ENCODE results near the gene SYNGR4. TPM values are rescaled to one million over a fixed set of nuclear protein-coding genes. Genes with fewer than 3 reads are reported as not detected.

Gene SYNGR4
- total RNA-seq, 1 experiment from 2014 or later: 0.49 TPM

GRCh38 chr19:48321622-48322591, 42.3 kb upstream of the SYNGR4 start:
- ChIA-PET RAD21 (ENCODE audit: low non-redundant PET in 1 of 2, low total read pairs in 2 of 2, uncharacterized antibody in 2 of 2, unreplicated experiment in 2 of 2) (interaction anchor here (1.3 to 4.2 kb wide), 3 partner anchors 11 to 42 kb away, joined by 3 to 54 read pairs (median 32); partner anchors contain the start of genes SYNGR4 (in 1 of the 2) and TMEM143 (in 1 of the 2)), POLR2A (interaction anchor here (0.5 to 5.8 kb wide), 6 partner anchors 11 to 297 kb away, joined by 3 to 53 read pairs (median 4); partner anchors contain the start of genes RPL18, SPHK2, SYNGR4 and TMEM143), CTCF (interaction anchor here (0.9 to 10.2 kb wide), 12 partner anchors 12 to 264 kb away, joined by 3 to 158 read pairs (median 4); partner anchors contain the start of genes KDELR1, SYNGR4 and TMEM143)
- no peaks in the 10 kb centered on the region for H4K20me1 ChIP-seq (ENCODE audit: insufficient read depth)
- peaks cover 14% of the 10 kb centered on the region for H3K79me2 ChIP-seq (ENCODE audit: insufficient read depth, low read length)
- intact Hi-C loops (cut with micrococcal nuclease): loop anchor here (10.0 kb wide), 2 partner anchors 73 to 263 kb away; partner anchors contain the start of genes GRIN2D and KDELR1
- ATAC-seq (peak; percentile 69), DNase-seq (ENCODE audit: low read depth, low spot score) (peak; percentile 94)
- H3K4me3 ChIP-seq (replicated peaks in 1 of 2; ENCODE audit: low read depth in 1 of 2, low read length in 2 of 2): peak overlapping the region; percentile 55 to 67
- H3K27ac ChIP-seq (ENCODE audit: low read depth, low read length): peak overlapping the region; percentile 96
- TSS peak; percentile 72 for BruUV-seq (replicated peaks)
- H3K4me1 ChIP-seq (ENCODE audit: control insufficient read depth in 1 of 2, insufficient read depth in 2 of 2, low read length in 2 of 2): peaks cover 40 to 76% of the 10 kb centered on the region in 2 experiments
- peak overlapping the region; percentile 94 for H3K4me2 ChIP-seq (ENCODE audit: low read length)
- no peaks in the 10 kb centered on the region for H3K9me2 ChIP-seq (ENCODE audit: insufficient read depth)
- H2AFZ ChIP-seq (ENCODE audit: low read depth, low read length, poor library complexity, severe bottlenecking): no peak overlapping the region
- no peaks in the 10 kb centered on the region for H3K27me3 ChIP-seq (ENCODE audit: insufficient read depth, low read length)
- no peaks in the 10 kb centered on the region for H3K9me3 ChIP-seq (ENCODE audit: control insufficient read depth in 1 of 2, insufficient read depth in 1 of 2, low read depth in 1 of 2, low read length in 2 of 2)
- no peaks in the 10 kb centered on the region for H3K36me3 ChIP-seq (ENCODE audit: control insufficient read depth in 1 of 2, insufficient read depth in 2 of 2, low read length in 2 of 2)
- H3K9ac ChIP-seq (ENCODE audit: low read length): peak overlapping the region; percentile 85
- no peak; the same call in 1 of the 2 replicates for TF ChIP-seq CBX3 (IDR thresholded peaks at IDR 0.05; ENCODE audit: low read depth)
- peak; percentile 57; the same call in 1 of the 2 replicates for TF ChIP-seq ZFX (IDR thresholded peaks at IDR 0.05)
- TF ChIP-seq ATF3 (IDR thresholded peaks at IDR 0.05): no peak
- peak; percentile 98 for TF ChIP-seq EGR1 (IDR thresholded peaks at IDR 0.05; ENCODE audit: low read depth)
- peak; percentile 65 for TF ChIP-seq SIN3A (IDR thresholded peaks at IDR 0.05; ENCODE audit: low read depth)
- TF ChIP-seq SRF (IDR thresholded peaks at IDR 0.05; ENCODE audit: low read depth): no peak; the same call in 1 of the 2 replicates
- TF ChIP-seq ZNF274 (IDR thresholded peaks at IDR 0.05; ENCODE audit: low read depth, low read length): no peak
- TF ChIP-seq EZH2phosphoT487 (IDR thresholded peaks at IDR 0.05; ENCODE audit: borderline replicate concordance): no peak
- peak; percentile 59 for TF ChIP-seq POLR2A (IDR thresholded peaks at IDR 0.05; ENCODE audit: borderline replicate concordance, extremely low read depth, insufficient read depth, insufficient read length)
- TF ChIP-seq TCF7L2 (IDR thresholded peaks at IDR 0.05; ENCODE audit: borderline replicate concordance, extremely low read depth, insufficient read depth, insufficient read length): peak; percentile 70
- no peak for TF ChIP-seq REST (IDR thresholded peaks at IDR 0.05; ENCODE audit: low read depth)
- TF ChIP-seq YY1 (IDR thresholded peaks at IDR 0.05; ENCODE audit: extremely low read depth, insufficient replicate concordance, low read depth, low read length): peak; percentile 47
- TF ChIP-seq SP1 (IDR thresholded peaks at IDR 0.05; ENCODE audit: low read depth): peak; percentile 95
- no peak for TF ChIP-seq EZH2 (IDR thresholded peaks at IDR 0.05)
- no peak for TF ChIP-seq JUND (IDR thresholded peaks at IDR 0.05)
- no peak for TF ChIP-seq CEBPB (IDR thresholded peaks at IDR 0.05; ENCODE audit: low read depth)
- TF ChIP-seq CTCF (IDR thresholded peaks at IDR 0.05 in 2 of 3, conservative IDR thresholded peaks at IDR 0.05 in 1 of 3; ENCODE audit: borderline replicate concordance in 1 of 3, insufficient read depth in 1 of 3, low read depth in 2 of 3, low read length in 2 of 3): peak in 1 of 3 experiments; percentile 8; a peak in 1 of 6 replicates
- TF ChIP-seq POLR2AphosphoS5 (IDR thresholded peaks at IDR 0.05; ENCODE audit: low read depth, low read length): peak; percentile 97
- TF ChIP-seq FOSL1 (IDR thresholded peaks at IDR 0.05; ENCODE audit: low read depth): no peak
- TF ChIP-seq MAX (IDR thresholded peaks at IDR 0.05): peak; percentile 96
